ENCODE data around the gene EGLN2. TPM values are rescaled to one million over a fixed set of nuclear protein-coding genes. Genes with fewer than 3 reads are reported as not detected.
"Not testable (repeated sequence)": the region's sequence is repeated elsewhere in the genome, so short reads cannot be mapped to it uniquely, and the experiment has no call there.

The EGLN2 gene
- total RNA-seq, 2 donors from 2014 or later = 50.8 to 51.4 TPM

- H3K4me1 ChIP-seq = peaks cover 36% of the 10 kb centered on the region
- H3K9me3 ChIP-seq; H3K4me3 ChIP-seq; H3K27ac ChIP-seq; DNase-seq; H3K36me3 ChIP-seq (replicated peaks in 1 of 2; ENCODE audit: insufficient read depth in 1 of 2, low read depth in 2 of 2); ATAC-seq; intact Hi-C loops (cut with DNase I); H3K27me3 ChIP-seq: not testable (repeated sequence)
- 78 to 93% methylated on average over 23 to 29 of the region's 29 CpGs for WGBS, 2 donors
Measured at GRCh38 chr19:40826699-40827385, 27.9 kb downstream of the EGLN2 start.

DNA sequence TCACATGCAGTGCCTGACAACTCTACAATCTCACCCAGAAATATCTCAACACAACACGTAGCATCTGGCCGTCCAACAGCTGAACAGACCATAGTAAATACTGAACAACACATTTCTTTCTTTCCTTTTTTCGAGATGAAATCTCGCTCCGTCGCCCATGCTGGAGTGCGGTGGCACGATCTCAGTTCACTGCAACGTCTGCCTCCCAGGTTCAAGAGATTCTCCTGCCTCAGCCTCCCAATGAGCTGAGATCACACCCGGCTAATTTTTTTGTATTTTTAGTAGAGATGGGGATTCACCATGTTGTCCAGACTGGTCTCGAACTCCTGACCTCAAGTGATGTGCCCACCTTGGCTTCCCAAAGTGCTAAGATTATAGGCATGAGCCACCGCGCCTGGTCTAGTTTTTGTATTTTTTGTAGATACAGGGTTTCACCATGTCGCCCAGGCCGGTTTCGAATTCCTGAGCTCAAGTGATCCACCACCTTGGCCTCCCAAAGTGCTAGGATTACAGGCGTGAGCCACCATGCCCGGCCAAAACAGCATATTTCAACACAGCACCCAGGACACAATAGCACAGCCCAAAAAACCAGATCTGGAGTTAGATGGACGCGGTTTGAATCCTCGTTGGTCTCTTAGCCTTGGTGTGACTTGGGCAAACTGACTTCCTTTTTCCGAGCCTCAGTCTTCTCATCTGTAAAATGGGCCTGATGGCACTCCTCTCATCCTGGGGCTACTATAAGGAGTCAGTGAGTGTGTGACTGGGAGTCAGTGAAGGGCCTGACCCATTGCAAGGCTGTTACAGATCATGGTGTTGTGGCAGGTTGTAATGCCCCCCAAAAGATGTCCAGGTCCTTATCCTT is 28.6 kb downstream of the EGLN2 start:
- H3K36me3 ChIP-seq (replicated peaks in 1 of 2; ENCODE audit: insufficient read depth in 1 of 2, low read depth in 2 of 2) = no peaks in the 10 kb centered on the region
- peaks cover 36% of the 10 kb centered on the region for H3K4me1 ChIP-seq
- no peaks in the 10 kb centered on the region for H3K27me3 ChIP-seq
- ATAC-seq = no peak
- TF ChIP-seq, protein P1, sequence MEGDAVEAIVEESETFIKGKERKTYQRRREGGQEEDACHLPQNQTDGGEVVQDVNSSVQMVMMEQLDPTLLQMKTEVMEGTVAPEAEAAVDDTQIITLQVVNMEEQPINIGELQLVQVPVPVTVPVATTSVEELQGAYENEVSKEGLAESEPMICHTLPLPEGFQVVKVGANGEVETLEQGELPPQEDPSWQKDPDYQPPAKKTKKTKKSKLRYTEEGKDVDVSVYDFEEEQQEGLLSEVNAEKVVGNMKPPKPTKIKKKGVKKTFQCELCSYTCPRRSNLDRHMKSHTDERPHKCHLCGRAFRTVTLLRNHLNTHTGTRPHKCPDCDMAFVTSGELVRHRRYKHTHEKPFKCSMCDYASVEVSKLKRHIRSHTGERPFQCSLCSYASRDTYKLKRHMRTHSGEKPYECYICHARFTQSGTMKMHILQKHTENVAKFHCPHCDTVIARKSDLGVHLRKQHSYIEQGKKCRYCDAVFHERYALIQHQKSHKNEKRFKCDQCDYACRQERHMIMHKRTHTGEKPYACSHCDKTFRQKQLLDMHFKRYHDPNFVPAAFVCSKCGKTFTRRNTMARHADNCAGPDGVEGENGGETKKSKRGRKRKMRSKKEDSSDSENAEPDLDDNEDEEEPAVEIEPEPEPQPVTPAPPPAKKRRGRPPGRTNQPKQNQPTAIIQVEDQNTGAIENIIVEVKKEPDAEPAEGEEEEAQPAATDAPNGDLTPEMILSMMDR (IDR thresholded peaks at IDR 0.05) = no peak
- no peak for TF ChIP-seq POLR2A (IDR thresholded peaks at IDR 0.05)
- H3K4me3 ChIP-seq = no peak overlapping the region
- intact Hi-C loops (cut with DNase I) = no loop called here
- WGBS, 2 donors = 91 to 93% methylated on average over 22 of the region's 22 CpGs
- no peak overlapping the region for H3K27ac ChIP-seq
- no peak for DNase-seq
- H3K9me3 ChIP-seq = no peaks in the 10 kb centered on the region

DNA sequence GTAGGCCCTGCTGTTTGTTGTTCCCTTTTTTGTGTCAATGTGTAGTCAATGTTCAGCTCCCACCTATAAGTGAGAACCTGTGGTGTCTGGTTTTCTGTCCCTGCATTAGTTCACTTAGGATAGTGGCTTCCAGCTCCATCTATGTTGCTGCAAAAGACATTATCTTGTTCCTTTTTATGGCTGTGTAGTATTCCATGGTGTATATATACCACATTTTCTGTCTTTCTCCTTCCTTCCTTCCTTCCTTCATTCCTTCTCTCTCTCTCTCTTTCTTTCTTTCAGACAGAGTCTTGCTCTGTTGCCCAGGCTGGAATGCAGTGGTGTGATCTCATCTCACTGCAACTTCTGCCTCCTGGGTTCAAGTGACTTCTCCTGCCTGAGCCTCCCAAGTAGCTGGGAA is 30.2 kb downstream of the EGLN2 start:
- ATAC-seq = no peak
- H3K36me3 ChIP-seq (replicated peaks in 1 of 2; ENCODE audit: insufficient read depth in 1 of 2, low read depth in 2 of 2) = no peaks in the 10 kb centered on the region
- H3K27ac ChIP-seq = no peak overlapping the region
- no peaks in the 10 kb centered on the region for H3K27me3 ChIP-seq
- peaks cover 25% of the 10 kb centered on the region for H3K4me1 ChIP-seq
- TF ChIP-seq POLR2A (IDR thresholded peaks at IDR 0.05) = no peak
- TF ChIP-seq, protein P1 (IDR thresholded peaks at IDR 0.05) = no peak
- no peaks in the 10 kb centered on the region for H3K9me3 ChIP-seq
- DNase-seq = no peak
- intact Hi-C loops (cut with DNase I) = no loop called here
- H3K4me3 ChIP-seq = no peak overlapping the region

- ATAC-seq; intact Hi-C loops (cut with DNase I); H3K27me3 ChIP-seq; DNase-seq; H3K9me3 ChIP-seq; H3K4me3 ChIP-seq; H3K36me3 ChIP-seq (replicated peaks in 1 of 2; ENCODE audit: insufficient read depth in 1 of 2, low read depth in 2 of 2): not testable (repeated sequence)
- Histone ChIP-seq H3K4me1 (peaks cover 22% of the 10 kb centered on the region), H3K27ac (peak overlapping the region in 1 of 4 donors; percentile 87)
- WGBS, 2 donors = 96 to 98% methylated on average over 16 of the region's 16 CpGs
Measured at GRCh38 chr19:40830741-40831140, 31.8 kb downstream of the EGLN2 start.

- Histone ChIP-seq H3K27me3 (no peaks in the 10 kb centered on the region), H3K9me3 (no peaks in the 10 kb centered on the region), H3K27ac (peak overlapping the region; percentile 79 to 87 (median 86)), H3K4me1 (peaks cover 22% of the 10 kb centered on the region), H3K36me3 (replicated peaks in 1 of 2; ENCODE audit: insufficient read depth in 1 of 2, low read depth in 2 of 2) (no peaks in the 10 kb centered on the region), H3K4me3 (no peak overlapping the region)
- WGBS, 2 donors = 29 to 38% methylated on average over 7 of the region's 7 CpGs
- DNase-seq (peak; percentile 59 to 92 (median 72)), ATAC-seq (peak; percentile 97)
- peak in 2 of 3 donors; percentile 19 to 48 for TF ChIP-seq POLR2A (IDR thresholded peaks at IDR 0.05)
- TF ChIP-seq, protein P1 (IDR thresholded peaks at IDR 0.05) = no peak
- intact Hi-C loops (cut with DNase I) = no loop called here
Measured at GRCh38 chr19:40831502-40832430, 32.8 kb downstream of the EGLN2 start.

- H3K27ac ChIP-seq = peak overlapping the region; percentile 79 to 87 (median 86)
- ATAC-seq = peak; percentile 13
Measured at GRCh38 chr19:40832431-40832790, 33.4 kb downstream of the EGLN2 start.

GRCh38 chr19:40833728-40834533 is 34.9 kb downstream of the EGLN2 start:
- H3K36me3 ChIP-seq (replicated peaks in 1 of 2; ENCODE audit: insufficient read depth in 1 of 2, low read depth in 2 of 2); H3K4me3 ChIP-seq; DNase-seq; intact Hi-C loops (cut with DNase I); H3K27me3 ChIP-seq; ATAC-seq; H3K9me3 ChIP-seq: not testable (repeated sequence)
- WGBS, 2 donors = 33 to 49% methylated on average over 5 to 7 of the region's 7 CpGs
- Histone ChIP-seq H3K27ac (peak overlapping the region in 3 of 4 donors; percentile 49 to 87 (median 64)), H3K4me1 (peaks cover 22% of the 10 kb centered on the region)

More at GRCh38 chr19:40832431-40832790, 33.4 kb downstream of the EGLN2 start:
- H3K9me3 ChIP-seq; H3K4me3 ChIP-seq; intact Hi-C loops (cut with DNase I); H3K36me3 ChIP-seq (replicated peaks in 1 of 2; ENCODE audit: insufficient read depth in 1 of 2, low read depth in 2 of 2); DNase-seq; H3K27me3 ChIP-seq: not testable (repeated sequence)
- peaks cover 22% of the 10 kb centered on the region for H3K4me1 ChIP-seq
- WGBS, 2 donors = 51 to 76% methylated on average over 4 of the region's 4 CpGs

Data from body of pancreas (tissue), 4 donors.